ENCODE results near the gene FASTK.
A peak's percentile ranks its signal among the peaks of the same experiment; 100 is the strongest.
"Not testable (repeated sequence)": the region's sequence is repeated elsewhere in the genome, so short reads cannot be mapped to it uniquely, and the experiment has no call there.

The FASTK gene

DNA sequence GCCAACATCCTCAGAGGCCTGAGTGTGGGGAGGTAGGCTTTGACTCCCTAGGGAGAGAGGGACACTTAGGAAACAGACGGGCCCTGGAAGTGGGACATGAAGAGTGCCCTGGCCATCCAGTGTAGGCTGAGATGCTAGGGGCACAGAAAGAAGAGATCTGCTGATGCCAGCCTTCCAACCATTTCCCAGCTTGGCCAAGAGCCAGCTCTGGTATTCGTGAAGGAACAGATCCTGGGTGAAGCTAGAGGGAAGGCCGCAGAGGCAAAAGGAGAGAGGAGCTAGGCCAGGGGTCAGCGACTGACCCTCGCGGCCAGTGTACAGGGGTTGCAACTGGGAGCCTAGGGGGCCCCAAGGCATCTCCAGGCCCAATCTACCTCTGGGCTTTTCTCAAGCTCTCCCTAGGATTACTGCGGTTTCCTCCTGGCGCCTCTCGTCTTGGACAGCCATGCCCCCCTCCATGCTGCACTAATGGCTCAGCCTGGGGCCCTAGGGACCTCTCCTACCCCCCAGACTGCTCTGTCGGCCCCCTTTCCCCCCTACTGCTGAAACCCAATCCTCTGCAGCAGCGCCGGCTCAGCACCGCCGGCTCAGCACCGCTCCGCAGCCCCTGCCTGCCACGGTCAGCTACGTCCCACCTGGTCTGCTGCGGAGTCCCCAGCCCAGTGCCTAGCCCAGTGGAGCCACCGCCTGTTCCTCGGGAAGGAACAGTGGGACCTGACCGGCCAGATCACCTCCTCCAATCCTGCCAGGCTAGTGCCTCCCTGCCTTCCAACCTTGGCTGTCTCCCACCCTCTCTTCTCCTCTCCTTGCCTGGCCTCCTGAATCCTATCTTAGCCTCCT, 32.4 kb downstream of the FASTK start, which contains the start of gene ASIC3:
Gene ASIC3, plus strand, starts transcription at position 556 of the 840 bp plus-strand sequence. CDS start 355 bp downstream, outside the sequence.
- no peak for DNase-seq (ENCODE audit: low read depth in 2 of 2)

- no peak for DNase-seq (ENCODE audit: low read depth in 2 of 2)
These were observed 33.7 kb downstream of the FASTK start for GRCh38 chr7:151046603-151047573.

DNA sequence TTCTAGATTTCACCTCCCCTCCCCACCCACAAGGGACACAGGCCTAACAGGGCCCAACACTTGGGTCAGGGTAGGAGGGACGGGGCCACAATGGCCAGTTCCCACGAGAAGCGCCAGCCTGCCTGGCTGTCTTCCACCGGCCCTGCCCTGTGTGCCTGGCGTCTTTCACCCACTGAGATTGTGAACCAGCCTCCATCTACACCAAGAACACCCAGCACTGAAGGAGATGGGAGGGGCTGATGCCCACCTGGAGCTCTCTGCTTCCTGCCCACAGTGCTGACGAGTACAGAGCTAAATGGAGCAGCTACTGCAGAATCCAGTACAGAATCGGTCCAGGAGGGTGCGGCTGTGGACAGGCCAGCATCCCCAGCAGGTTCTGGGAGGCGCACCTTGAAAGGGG, 34.6 kb downstream of the FASTK start:
- DNase-seq (ENCODE audit: low read depth in 2 of 2) = no peak

- DNase-seq (ENCODE audit: low read depth in 2 of 2) = no peak
These were observed 35.3 kb downstream of the FASTK start for GRCh38 chr7:151045262-151045661.

- DNase-seq (ENCODE audit: low read depth in 2 of 2) = no peak
These were observed 36.6 kb downstream of the FASTK start for GRCh38 chr7:151043959-151044358.

GRCh38 chr7:151043449-151043848, 37.2 kb downstream of the FASTK start:
- DNase-seq (ENCODE audit: low read depth in 2 of 2) = not testable (repeated sequence)

DNA sequence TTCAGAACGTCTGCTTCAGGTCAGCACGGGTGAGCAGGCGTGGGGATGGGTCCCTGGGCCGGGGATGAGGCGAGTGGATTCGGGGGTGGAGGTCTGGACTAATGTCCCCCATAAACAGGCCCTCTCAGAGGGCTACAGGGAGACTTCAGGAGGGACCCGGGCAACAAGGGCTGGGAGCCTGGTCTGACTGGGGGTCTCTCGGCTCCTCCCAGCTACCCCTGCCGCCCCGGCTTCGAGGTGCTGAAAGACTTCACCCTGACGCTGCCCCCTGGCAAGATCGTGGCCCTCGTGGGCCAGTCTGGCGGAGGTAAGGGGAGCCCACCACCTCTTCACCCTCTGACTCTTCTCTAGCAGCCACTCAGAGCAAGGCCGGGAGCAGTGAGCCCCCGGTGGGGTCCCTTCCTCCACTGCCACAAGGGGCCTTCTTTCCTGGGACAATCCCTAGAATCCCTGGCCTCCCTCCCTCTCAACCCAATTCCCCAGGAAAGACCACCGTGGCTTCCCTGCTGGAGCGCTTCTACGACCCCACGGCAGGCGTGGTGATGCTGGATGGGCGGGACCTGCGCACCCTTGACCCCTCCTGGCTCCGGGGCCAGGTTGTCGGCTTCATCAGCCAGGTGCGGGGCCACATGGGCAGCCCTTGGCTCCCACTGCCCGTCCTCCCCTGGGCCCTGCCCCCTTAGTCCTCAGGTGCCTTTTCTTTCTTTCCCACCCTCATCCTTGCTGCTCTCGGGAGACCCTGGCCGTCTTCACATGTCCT, 39.8 kb downstream of the FASTK start:
- DNase-seq (ENCODE audit: low read depth in 2 of 2) = no peak

GRCh38 chr7:151039850-151040548, 40.6 kb downstream of the FASTK start:
- DNase-seq (ENCODE audit: low read depth in 2 of 2) = no peak

- peak in 1 of 2 donors; percentile 25 for DNase-seq (ENCODE audit: low read depth in 2 of 2)
These were observed 41.4 kb downstream of the FASTK start for GRCh38 chr7:151038951-151039849.

DNA sequence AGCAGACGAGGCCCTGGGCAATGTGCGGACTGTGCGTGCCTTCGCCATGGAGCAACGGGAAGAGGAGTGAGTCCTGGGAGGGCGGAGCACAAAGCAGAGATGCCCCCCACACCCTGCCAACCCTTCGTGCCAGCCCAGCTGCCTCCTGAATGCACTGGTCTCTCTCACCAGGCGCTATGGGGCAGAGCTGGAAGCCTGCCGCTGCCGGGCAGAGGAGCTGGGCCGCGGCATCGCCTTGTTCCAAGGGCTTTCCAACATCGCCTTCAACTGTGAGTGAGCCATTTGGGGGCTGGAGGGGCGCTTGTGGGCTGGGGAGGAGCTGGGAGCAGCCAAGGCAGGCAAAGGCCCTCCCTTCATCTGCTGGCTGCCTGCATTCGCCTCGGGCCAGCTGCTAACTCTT, 44.7 kb downstream of the FASTK start:
- no peak for DNase-seq (ENCODE audit: low read depth in 2 of 2)

DNA sequence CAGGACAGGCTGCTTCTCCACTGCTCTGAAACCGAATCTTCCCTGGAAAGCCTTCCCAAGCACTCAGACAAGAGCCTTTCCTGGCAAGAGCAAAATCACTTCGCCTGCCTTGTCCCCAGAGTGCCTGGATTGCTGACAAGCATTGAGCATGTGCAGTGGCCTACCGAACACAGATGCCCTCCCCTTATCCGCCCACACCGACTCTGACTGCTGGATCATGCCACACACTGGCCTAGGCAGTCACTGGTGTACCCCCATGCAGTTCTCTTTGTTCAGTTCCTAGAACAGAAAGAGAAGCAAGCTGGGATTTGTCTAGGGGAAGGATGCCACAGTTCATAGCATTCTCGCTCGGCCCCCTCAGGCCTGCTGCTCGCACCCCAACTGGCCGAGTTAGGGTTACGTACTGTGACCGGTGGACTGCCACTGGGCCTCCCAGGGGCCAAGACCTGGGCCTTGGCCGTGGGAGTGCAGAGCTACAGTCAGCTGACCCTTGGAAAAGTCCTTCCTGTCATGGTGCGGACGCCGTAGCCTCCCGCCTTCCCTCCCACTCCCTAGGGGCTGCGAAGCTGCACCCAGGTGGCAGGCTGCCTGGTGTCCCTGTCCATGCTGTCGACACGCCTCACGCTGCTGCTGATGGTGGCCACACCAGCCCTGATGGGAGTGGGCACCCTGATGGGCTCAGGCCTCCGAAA, 45.4 kb downstream of the FASTK start:
- DNase-seq (ENCODE audit: low read depth in 2 of 2) = no peak

GRCh38 chr7:151034312-151035025, 46.1 kb downstream of the FASTK start:
- no peak for DNase-seq (ENCODE audit: low read depth in 2 of 2)

- no peak for DNase-seq (ENCODE audit: low read depth in 2 of 2)
These were observed 46.8 kb downstream of the FASTK start for GRCh38 chr7:151033864-151034249.

DNA sequence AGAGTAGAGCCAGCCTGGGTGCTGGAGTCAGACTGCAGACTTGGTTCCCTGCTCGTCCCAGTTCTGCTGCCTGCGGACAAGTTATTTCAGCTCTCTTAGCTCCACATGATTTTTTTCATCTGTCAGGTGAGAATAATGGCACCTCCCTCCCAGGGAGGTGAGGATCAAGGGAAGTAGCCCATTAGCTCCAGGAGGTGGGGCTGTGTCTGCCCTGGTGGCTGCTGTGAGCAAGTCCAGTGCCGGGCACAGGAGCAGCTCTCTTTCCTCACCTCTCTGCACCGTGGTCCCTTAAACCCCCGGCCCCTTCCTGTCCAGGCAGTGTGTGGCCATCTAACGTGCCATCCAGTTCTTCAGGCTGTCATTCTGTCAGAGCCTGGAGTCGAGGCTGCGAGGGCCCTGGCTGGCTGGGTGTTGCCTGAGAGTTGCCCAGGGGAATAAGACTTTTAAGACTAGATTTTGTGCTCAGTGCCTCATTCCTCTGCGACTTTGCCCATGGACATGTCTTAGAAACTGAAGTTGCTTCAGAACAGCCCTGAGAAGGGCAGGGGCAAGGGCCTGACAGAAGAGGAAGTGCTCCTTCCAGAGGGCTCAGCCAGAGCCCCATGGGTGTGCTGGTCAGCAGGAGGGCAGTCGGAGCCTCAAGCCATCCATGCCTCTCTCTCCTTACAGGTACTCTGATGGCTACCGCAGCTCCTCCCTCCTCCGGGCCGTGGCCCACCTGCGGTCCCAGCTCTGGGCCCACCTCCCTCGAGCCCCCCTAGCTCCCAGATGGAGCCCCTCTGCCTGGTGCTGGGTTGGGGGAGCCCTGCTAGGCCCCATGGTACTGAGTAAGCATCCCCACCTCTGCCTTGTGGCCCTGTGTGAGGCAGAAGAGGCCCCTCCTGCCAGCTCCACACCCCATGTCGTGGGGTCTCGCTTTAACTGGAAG, 47.4 kb downstream of the FASTK start:
- DNase-seq (ENCODE audit: low read depth in 2 of 2) = no peak

DNA sequence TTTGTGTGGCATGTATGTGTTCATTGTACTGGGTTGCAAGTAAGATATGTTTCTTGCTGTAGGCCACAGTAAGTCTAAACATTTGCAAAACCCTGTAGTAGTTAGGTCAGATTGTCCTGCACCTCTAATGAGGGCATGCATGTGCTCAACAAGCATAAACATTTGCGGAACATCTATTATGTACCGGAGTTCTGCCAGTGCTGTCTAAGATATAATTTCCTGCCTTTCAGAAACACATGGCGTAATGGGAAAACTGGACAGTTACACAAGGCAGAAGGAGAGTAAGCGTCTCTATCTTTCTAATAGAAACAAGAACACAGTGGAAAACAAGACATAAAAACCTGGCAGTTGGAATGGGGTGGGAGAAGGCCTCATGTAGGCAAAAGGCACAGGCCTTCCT, 49.6 kb downstream of the FASTK start:
- no peak for DNase-seq (ENCODE audit: low read depth in 2 of 2)

DNA sequence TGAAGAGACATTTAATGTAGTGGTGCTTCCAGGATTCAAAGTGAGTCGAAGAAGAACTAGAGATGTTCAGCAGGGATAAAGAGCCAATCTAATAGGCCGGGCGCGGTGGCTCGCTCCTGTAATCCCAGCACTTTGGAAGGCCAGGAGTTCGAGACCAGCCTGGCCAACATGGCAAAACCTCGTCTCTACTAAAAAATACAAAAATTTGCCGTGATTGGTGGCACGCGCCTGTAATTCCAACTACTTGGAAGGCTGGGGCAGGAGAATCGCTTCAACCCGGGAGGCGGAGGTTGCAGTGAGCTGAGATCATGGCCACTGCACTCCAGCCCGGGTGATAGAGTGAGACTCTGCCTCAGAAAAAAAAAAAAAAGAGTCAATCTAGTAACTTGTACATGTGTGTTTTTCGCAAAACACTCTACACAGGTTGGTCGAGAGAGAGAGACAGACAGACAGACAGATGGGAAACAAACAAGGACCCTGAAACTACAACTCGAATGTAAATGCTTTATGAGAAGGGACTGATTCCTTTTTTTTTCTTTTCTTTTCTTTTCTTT, 51.6 kb downstream of the FASTK start:
- DNase-seq (ENCODE audit: low read depth in 2 of 2) = no peak

Measured in stimulated activated CD8-positive, alpha-beta memory T cell treated with anti-CD3 and anti-CD28 coated beads, Interleukin-2, amount 100 ng/mL, for 1 hour (primary cell).